Medulla oblongata (tissue), 1 donor: ENCODE results near the gene CNTROB.

Experiments
- DNase-seq: peaks from one replicate; pipeline ENCODE4 v3.0.0-alpha.2; 2015; ENCODE audit errors: extremely low spot score

CNTROB gene

GRCh38 chr17:7931709-7932482 lies at the start of gene CNTROB, which contains the start of gene TRAPPC1:
Gene CNTROB, plus strand, starts transcription at chr17:7932206. Its CDS starts 874 bp downstream, at chr17:7933080.
Gene TRAPPC1, minus strand, starts transcription at chr17:7931946. Its CDS starts 117 bp downstream, at chr17:7931829.
- DNase-seq, result peak; percentile 100

DNA sequence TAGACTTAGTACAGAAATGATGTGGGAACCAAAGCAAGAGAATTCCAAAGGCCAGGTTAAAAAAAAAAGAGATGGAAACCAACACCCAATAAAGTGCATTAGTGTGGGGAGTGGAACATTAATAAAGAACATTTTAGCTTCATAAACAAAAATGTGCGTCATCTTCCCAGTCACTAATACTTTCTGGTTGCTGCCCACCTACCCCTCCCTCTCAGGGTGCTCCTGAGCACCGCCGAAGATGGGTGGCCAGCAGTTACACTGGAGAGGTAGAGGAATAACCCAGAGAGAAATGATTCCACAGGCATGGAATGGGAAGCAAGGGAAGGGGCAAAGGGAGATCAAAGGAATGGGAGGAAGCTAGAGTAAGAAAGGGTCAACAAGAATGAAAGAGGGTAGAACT lies 49.4 kb upstream of the CNTROB start:
- no peak for DNase-seq

DNA sequence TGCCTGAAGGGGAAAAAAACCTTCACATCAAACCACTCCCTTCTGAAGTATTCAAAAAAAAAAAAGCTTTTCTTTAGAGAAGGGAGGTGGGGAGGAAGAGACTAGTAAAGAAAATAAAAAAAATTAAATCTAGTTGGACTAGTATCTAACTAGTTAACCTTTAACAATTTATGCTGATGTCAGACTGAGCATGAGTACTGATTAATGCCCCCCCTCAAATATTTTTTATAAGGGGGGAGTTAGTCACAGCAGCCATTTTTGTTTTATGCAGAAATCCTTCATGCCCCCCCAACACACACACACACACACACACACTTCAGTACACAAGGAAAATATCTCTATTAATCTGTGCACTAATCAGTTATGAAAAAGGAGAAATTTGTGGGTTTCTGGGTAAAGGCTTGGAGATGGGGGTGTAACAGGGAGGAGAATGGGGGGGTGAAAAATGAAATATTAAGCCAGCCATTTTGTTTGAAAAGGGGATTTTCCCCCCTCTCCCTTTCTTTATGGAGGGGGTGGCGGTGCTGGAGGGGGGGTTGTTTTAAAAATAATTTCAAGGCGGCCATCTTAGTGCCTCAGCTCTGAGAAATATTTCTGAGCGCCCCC lies 48.1 kb upstream of the CNTROB start:
- no peak for DNase-seq

- no peak for DNase-seq
These were observed 47.2 kb upstream of the CNTROB start for GRCh38 chr17:7884581-7885366.

DNA sequence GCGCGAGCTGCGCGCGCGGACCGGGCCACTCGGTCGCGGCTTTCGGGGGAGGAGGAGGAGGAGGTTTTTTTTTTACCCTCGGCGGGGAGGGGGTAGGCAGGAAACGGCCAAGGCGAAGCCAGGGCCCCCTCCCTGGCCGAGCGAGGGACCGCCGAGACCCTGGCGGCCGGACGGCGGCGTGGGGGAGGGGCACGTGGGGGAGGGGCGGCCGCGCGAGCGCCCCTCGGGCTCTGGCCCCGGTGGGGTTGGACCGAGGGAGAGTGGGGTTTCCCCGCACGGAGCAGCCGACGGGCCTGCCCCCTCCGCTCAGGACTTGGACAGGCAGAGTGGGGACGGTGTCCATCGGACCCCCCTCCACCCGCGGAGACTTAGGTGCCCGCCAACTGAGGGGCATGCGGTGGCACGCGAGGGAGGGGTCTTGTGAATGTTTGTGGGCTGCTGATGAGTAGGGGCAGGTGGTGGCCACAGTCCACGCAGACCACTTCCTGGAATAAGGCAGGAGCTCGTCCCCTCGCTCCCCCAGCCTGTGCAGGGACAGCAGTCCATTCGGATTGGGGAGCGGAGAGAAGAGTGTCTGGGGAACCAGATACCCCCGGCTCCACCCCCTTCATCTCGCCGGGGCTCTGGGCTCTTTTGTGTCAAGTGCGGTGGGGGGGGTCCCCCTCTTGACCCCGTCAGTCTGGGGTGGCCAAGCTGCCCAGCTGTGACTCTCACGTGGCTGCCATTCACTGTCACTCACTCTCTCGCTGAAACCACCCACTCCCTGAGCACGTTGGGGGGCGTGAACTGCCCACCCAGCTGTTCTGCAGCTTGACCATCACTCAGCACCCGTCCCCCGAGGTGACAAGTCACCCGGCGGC lies 46.4 kb upstream of the CNTROB start:
- peak; percentile 34 for DNase-seq

DNA sequence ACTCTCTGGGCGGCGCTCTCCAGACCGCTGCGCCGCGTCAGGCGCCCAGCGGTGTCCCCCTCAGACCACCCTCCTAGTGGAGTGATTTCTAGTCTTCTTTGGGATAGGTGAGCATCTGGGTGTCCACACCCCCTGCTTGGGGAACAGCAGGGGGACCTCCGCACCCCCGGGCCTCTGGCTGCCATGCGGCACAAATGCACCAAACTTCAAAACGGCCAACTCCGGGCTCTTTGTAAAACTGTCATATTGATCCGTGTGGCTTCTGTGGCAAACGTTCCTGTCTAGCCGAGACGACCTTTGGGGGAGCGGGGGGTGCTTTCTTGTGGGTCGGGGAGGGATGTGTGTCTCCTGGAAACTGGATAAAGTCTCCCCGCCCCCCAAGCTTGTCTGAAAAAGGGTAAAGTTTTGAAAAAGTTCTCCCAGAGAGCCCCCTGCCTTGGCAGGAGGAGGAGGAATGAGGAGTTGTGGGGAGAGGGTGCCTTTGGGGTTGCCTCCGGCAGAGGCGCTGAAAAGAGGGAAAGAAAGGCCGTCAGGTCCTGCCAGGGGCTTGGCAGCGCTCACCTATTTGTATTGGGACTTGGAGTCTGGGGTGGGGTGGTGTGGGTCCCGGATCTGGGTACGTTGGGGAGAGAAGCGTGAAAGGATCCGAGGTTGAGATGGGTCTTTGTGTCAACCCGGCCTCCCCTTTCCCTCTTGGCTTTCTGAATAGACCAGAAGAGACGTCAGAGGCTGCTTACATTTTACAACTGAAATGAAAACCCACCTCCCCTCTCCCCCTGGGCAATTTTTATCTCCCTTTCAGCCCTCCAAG lies 45.6 kb upstream of the CNTROB start:
- DNase-seq, result peak; percentile 17

DNA sequence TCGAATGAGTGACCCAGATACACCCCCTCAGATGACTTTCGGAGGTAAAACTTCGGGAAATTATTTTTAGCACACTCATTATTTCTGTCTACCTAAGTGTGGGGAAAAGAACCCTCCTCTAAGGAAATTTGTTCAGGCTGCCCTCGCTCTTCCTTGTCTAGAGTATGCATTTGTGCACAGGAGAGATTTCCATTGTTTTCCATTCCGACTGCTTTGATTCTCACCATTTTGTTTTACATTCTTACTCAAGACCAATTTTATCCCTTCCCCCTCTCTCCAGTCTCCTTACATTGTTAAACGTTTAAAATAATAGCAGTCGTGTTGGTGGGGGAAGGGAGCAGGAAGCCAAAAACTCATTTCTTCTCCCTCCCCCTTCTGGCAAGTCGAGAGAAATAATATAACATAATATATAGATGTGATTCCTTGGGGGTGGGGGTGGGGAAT lies 44.9 kb upstream of the CNTROB start:
- DNase-seq, result no peak

GRCh38 chr17:7887482-7888183 lies 44.4 kb upstream of the CNTROB start:
- DNase-seq, result peak; percentile 95

DNA sequence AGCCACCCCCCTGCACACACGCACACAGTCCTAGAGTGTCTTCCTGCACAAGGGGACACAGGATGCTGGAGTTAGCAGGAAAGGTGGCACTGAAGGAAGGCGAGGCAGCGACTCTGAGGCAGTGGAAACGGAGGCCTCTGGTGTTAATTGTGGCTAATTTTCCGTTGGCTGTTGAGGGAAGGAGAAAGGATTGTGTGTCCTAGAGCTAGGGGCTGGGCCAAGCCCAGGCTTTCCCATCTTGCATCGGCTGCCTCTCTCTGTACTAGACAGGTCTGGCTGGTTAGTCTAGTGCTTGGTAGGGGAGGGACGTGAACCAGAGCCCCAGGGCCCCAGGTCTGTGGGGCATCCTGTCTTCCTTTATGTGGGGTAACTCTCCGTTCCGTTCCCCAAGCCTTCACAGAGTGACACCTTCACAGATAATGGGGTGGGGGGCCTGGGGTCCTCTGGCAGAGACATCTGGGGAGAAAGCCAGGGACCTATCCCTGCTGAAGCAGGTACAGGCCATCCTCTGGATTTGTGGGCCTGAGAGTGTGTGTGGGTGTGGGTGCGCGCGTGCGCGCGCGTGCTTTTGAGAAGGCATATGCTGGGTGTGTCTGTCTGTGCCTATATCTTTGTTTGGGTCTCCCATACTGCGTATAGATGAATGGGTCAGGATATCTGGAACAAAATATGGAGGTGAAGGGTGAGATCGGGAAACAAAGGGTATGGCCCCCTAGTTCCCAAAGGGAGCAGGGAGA lies 43.7 kb upstream of the CNTROB start, which contains the start of gene CHD3:
Gene CHD3 (plus strand): TSS at position 606 of the 737 bp plus-strand sequence. CDS start 212 bp downstream, outside the sequence.
- DNase-seq, result no peak

GRCh38 chr17:7889166-7889955 lies 42.6 kb upstream of the CNTROB start:
- peak; percentile 99 for DNase-seq

DNA sequence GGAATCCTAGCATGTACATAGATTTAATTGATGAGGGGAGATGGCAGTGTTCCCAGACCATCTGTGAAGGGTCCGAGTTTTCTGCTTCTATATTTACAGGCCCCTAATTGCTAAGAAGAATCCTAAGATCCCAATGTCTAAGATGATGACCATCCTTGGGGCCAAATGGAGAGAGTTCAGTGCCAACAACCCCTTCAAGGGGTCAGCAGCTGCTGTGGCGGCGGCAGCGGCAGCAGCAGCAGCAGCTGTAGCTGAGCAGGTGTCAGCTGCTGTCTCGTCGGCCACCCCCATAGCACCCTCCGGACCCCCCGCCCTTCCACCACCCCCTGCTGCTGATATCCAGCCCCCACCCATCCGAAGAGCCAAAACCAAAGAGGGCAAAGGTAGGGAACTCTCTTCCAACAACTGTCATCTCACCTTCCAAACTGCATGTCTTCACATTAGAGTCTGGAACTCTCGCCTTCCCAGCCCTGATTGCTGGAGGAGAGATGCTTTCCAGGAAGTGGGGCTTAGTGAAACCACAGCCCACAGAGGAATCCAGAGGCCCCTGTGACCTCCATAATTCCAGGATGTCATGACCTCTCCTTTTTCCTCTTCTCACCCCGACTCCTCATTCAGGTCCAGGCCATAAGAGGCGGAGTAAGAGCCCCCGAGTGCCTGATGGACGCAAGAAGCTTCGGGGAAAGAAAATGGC lies 38.7 kb upstream of the CNTROB start:
- DNase-seq, result no peak

- no peak for DNase-seq
These were observed 37.8 kb upstream of the CNTROB start for GRCh38 chr17:7894226-7894625.

DNA sequence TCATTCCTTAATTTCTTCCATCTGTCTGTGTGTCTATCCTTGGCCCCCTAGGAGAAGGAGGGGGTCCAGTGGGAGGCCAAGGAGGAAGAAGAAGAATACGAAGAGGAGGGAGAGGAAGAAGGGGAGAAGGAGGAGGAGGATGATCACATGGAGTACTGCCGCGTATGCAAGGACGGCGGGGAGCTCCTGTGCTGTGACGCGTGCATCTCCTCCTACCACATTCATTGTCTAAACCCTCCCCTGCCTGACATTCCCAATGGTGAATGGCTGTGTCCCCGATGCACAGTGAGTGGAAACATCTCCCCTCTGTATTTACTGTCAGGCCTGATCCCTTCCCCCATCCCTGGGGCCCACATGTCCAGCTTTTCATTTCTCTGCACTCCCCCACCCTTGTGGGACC lies 37.1 kb upstream of the CNTROB start:
- no peak for DNase-seq

- DNase-seq, result no peak
These were observed 34.9 kb upstream of the CNTROB start for GRCh38 chr17:7897090-7897489.

GRCh38 chr17:7897773-7898172 lies 34.2 kb upstream of the CNTROB start:
- DNase-seq, result peak; percentile 83

- DNase-seq, result no peak
These were observed 28.6 kb upstream of the CNTROB start for GRCh38 chr17:7903154-7904103.

DNA sequence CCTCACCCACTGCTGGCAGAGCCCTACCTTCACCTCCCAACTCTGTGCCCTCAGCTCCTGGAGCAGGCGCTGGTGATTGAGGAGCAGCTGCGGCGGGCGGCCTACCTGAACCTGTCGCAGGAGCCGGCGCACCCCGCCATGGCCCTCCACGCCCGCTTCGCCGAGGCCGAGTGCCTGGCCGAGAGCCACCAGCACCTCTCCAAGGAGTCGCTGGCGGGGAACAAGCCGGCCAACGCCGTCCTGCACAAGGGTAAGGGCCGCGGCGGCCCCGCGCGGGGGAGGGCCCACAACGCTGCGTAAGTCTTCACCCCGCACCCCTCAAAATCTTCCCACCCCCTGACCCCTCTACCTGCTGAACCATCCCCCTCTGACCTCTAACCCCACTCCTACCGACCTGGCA lies 22.9 kb upstream of the CNTROB start:
- DNase-seq, result no peak
